CD4-positive, alpha-beta T cell (primary cell): ENCODE data around the gene TMEM163. TPM values are rescaled to one million over a fixed set of nuclear protein-coding genes. Genes with fewer than 3 reads are reported as not detected.

Experiments
- ATAC-seq: fragments of 200-7000 bp; cut with Tn5 transposase; one replicate; pipeline ENCODE4 v1.10.0; 2022; ENCODE audit warnings: mild to moderate bottlenecking; ENCODE audit not compliant: poor library complexity
- CTCF ChIA-PET: fragments of 350-600 bp; sonication (Branson Sonifier 250); formaldehyde crosslinking; loops from one replicate; lab custom pipeline; 2021; ENCODE audit warnings: antibody characterized with exemption, inconsistent platforms; lab: Charles Lee
- POLR2A ChIA-PET: fragments of 350-600 bp; sonication (Branson Sonifier 250); formaldehyde crosslinking; loops from one replicate; lab custom pipeline; 2021; ENCODE audit warnings: antibody characterized with exemption, inconsistent platforms; lab: Charles Lee
- DNase-seq, 14 experiments: peaks; one replicate each; pipeline ENCODE4 v3.0.0-alpha.2; 2013 to 2020; ENCODE audit warnings: mixed read lengths in 2 of 14
- H3K27ac ChIP-seq, 2 donors: one replicate each; pipeline versions ENCODE4 v1.5.1 to v1.7.0; 2013; ENCODE audit warnings: low read length in 2 of 2, low read depth in 1 of 2, mild to moderate bottlenecking in 1 of 2
- H3K27me3 ChIP-seq, 2 experiments: 1 replicate in 1 of 2; 2 replicates in 1 of 2; pipeline versions ENCODE4 v1.6.1 to v1.7.0; 2013; ENCODE audit warnings: low read length in 2 of 2, control low read depth in 1 of 2, mild to moderate bottlenecking in 1 of 2, moderate library complexity in 1 of 2; ENCODE audit not compliant: insufficient read depth in 2 of 2, control insufficient read depth in 1 of 2
- H3K36me3 ChIP-seq: one replicate; pipeline ENCODE4 v1.6.1; 2013; ENCODE audit warnings: low read length, control low read depth; ENCODE audit not compliant: insufficient read depth
- H3K4me1 ChIP-seq: one replicate; pipeline ENCODE4 v1.6.1; 2013; ENCODE audit warnings: low read length, control low read depth; ENCODE audit not compliant: insufficient read depth
- H3K4me3 ChIP-seq: one replicate; pipeline ENCODE4 v1.5.1; 2013; ENCODE audit warnings: mild to moderate bottlenecking, low read length, moderate library complexity
- H3K9me3 ChIP-seq, 2 experiments: 1 replicate in 1 of 2; 2 replicates in 1 of 2; pipeline versions ENCODE4 v1.6.1 to v1.7.0; 2013; ENCODE audit warnings: low read length in 2 of 2, mild to moderate bottlenecking in 2 of 2, control low read depth in 1 of 2, moderate library complexity in 1 of 2; ENCODE audit not compliant: control insufficient read depth in 1 of 2, insufficient read depth in 1 of 2
- H3K27ac Mint-ChIP-seq: one replicate; pipeline ENCODE4 v1.8.0; 2020; ENCODE audit warnings: mixed read lengths
- H3K27me3 Mint-ChIP-seq: one replicate; pipeline ENCODE4 v1.8.0; 2021; ENCODE audit warnings: mixed read lengths
- H3K36me3 Mint-ChIP-seq: one replicate; pipeline ENCODE4 v1.8.0; 2021; ENCODE audit warnings: low read depth, mixed read lengths
- H3K4me1 Mint-ChIP-seq: one replicate; pipeline ENCODE4 v1.8.0; 2021; ENCODE audit warnings: low read depth, mixed read lengths
- H3K4me3 Mint-ChIP-seq: one replicate; pipeline ENCODE4 v1.8.0; 2020; ENCODE audit warnings: mild to moderate bottlenecking, mixed read lengths
- H3K9me3 Mint-ChIP-seq: one replicate; pipeline ENCODE4 v1.8.0; 2020; ENCODE audit warnings: mixed read lengths
- intact Hi-C, 2 experiments: fragments of 100-400 bp; cut with DNase I in 1 of 2; cut with micrococcal nuclease in 1 of 2; formaldehyde crosslinking; loops; one replicate each; pipeline versions ENCODE4 v1.15.1 to v1.9.0; 2023 to 2025; cut with DNase I, micrococcal nuclease
- total RNA-seq, 174 experiments: library from RNA in 2 of 174; stranded (reverse) in 2 of 174; gene quantifications; one replicate each; pipeline ENCODE4 v1.2.3 and lab custom pipeline; 2021 to 2026
- TF ChIP-seq, protein P1 (sequence below): fragments of 200-600 bp; IDR thresholded peaks from one replicate; pipeline ENCODE4 v1.8.0; 2022; ENCODE audit warnings: antibody characterized with exemption, mild to moderate bottlenecking

The TMEM163 gene
- total RNA-seq, 2 experiments from 2014 or later = 0.14 to 0.47 TPM

DNA sequence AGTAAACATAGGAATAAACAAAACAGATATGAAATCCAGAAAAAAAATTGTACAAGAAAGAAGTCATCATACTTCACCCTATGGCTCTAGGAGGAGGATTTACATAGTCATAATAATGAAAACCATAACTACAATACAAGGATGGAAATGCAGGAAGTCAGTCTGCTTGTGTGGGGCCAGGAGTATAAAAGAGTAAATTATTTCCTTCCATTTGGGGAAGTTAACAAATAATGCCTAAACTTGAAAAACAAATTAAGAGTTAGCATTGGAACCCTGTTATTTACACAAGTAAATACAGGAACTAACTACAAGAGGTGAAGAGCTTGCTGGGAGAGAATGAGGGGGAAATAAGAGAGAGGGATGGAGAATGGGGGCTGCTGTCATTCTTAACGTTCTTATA is 15.4 kb downstream of the TMEM163 start:
- no peak overlapping the region for H3K4me3 ChIP-seq
- H3K27me3 ChIP-seq = peaks cover 4 to 21% of the 10 kb centered on the region in 2 experiments
- Mint-ChIP-seq H3K36me3 (no peaks in the 10 kb centered on the region), H3K4me1 (peaks cover 23% of the 10 kb centered on the region), H3K27me3 (peaks cover 64% of the 10 kb centered on the region), H3K9me3 (no peaks in the 10 kb centered on the region), H3K4me3 (no peak overlapping the region), H3K27ac (no peak overlapping the region)
- no peaks in the 10 kb centered on the region for H3K9me3 ChIP-seq
- ATAC-seq (no peak), DNase-seq (no peak)
- H3K4me1 ChIP-seq = peaks cover 17% of the 10 kb centered on the region
- TF ChIP-seq, protein P1, sequence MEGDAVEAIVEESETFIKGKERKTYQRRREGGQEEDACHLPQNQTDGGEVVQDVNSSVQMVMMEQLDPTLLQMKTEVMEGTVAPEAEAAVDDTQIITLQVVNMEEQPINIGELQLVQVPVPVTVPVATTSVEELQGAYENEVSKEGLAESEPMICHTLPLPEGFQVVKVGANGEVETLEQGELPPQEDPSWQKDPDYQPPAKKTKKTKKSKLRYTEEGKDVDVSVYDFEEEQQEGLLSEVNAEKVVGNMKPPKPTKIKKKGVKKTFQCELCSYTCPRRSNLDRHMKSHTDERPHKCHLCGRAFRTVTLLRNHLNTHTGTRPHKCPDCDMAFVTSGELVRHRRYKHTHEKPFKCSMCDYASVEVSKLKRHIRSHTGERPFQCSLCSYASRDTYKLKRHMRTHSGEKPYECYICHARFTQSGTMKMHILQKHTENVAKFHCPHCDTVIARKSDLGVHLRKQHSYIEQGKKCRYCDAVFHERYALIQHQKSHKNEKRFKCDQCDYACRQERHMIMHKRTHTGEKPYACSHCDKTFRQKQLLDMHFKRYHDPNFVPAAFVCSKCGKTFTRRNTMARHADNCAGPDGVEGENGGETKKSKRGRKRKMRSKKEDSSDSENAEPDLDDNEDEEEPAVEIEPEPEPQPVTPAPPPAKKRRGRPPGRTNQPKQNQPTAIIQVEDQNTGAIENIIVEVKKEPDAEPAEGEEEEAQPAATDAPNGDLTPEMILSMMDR = no peak
- H3K36me3 ChIP-seq = no peaks in the 10 kb centered on the region
- H3K27ac ChIP-seq = no peak overlapping the region
- ChIA-PET POLR2A (no interaction called here), CTCF (no interaction called here)
- intact Hi-C loops = no loop called here

DNA sequence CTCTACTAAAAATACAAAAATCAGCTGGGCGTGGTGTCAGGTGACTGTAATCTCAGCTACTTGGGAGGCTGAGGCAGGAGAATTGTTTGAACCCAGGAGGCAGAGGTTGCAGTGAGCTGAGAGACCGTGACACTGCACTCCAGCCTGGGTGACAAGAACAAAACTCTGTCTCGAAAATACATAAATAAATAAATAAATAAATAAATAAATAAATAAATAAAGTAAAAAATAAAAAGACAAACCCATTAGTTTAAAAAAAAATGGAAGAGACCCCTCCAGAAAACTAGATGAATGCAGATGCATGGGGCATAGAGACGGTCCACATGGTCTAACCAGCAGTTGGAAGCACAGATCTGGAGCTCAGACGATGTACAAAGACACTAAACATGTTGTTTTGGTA is 18.1 kb downstream of the TMEM163 start:
- ChIA-PET POLR2A (no interaction called here), CTCF (no interaction called here)
- no peak overlapping the region for H3K27ac ChIP-seq
- H3K27ac Mint-ChIP-seq = no peak overlapping the region
- H3K4me3 ChIP-seq = no peak overlapping the region
- no peak for ATAC-seq
- TF ChIP-seq, protein P1 = no peak
- peaks cover 2% of the 10 kb centered on the region for H3K4me1 ChIP-seq
- H3K9me3 ChIP-seq = no peaks in the 10 kb centered on the region
- no peaks in the 10 kb centered on the region for H3K36me3 ChIP-seq
- peaks cover 5% of the 10 kb centered on the region for H3K4me1 Mint-ChIP-seq
- H3K27me3 Mint-ChIP-seq = peaks cover 58% of the 10 kb centered on the region
- no peak overlapping the region for H3K4me3 Mint-ChIP-seq
- no peaks in the 10 kb centered on the region for H3K36me3 Mint-ChIP-seq
- intact Hi-C loops = no loop called here
- peaks cover 4 to 13% of the 10 kb centered on the region in 2 experiments for H3K27me3 ChIP-seq
- no peak for DNase-seq
- no peaks in the 10 kb centered on the region for H3K9me3 Mint-ChIP-seq

DNA sequence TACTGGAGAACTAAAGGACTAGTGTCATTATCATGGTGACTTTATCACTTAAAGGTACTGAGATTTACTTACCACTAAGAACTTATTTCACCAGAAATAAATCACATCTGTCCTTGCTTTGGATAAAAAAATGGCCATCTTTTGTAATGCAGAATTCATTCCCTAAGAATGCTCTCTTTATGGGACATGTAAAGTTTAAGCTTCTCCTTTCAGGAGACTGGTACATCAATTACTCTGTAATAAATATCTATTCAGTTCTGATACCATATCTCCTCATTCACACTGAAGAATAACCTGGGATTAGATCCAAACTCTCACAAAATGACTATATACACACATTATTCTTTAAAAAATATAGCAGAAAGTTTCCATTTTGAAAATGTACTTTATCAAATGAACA is 24.4 kb downstream of the TMEM163 start:
- DNase-seq (no peak), ATAC-seq (no peak)
- Mint-ChIP-seq H3K4me3 (no peak overlapping the region), H3K27ac (no peak overlapping the region), H3K9me3 (no peaks in the 10 kb centered on the region), H3K27me3 (peaks cover 21% of the 10 kb centered on the region), H3K36me3 (no peaks in the 10 kb centered on the region), H3K4me1 (no peaks in the 10 kb centered on the region)
- H3K27me3 ChIP-seq = peaks cover 0 to 3% of the 10 kb centered on the region in 2 experiments
- ChIA-PET CTCF (interaction anchor here (0.7 kb wide), 1 partner anchor 56 kb away, joined by 3 read pairs; no protein-coding TSS in a partner anchor), POLR2A (interaction anchor here (0.6 kb wide), 1 partner anchor 8 kb away, joined by 4 read pairs; no protein-coding TSS in a partner anchor)
- H3K4me3 ChIP-seq = no peak overlapping the region
- H3K9me3 ChIP-seq = no peaks in the 10 kb centered on the region
- TF ChIP-seq, protein P1 = no peak
- H3K36me3 ChIP-seq = no peaks in the 10 kb centered on the region
- intact Hi-C loops = loop anchor here (5.0 to 10.0 kb wide), 3 partner anchors 37 to 240 kb away; no protein-coding TSS in a partner anchor
- no peak overlapping the region for H3K27ac ChIP-seq
- peaks cover 3% of the 10 kb centered on the region for H3K4me1 ChIP-seq
